Neural progenitor cell (in vitro differentiated cells): Measurements from ENCODE around the gene PIM3.

Source experiments
- CTCF ChIP-seq: fragments of 200-600 bp; sonication (generic); IDR thresholded peaks from 2 replicates; pipeline ENCODE4 v1.5.1; 2017; ENCODE audit warnings: antibody characterized with exemption, mild to moderate bottlenecking
- EZH2 ChIP-seq: fragments of 200-600 bp; sonication (generic); IDR thresholded peaks from 2 replicates; pipeline ENCODE4 v1.6.1; 2017; ENCODE audit warnings: antibody characterized with exemption, mild to moderate bottlenecking, moderate library complexity
- EZH2phosphoT487 ChIP-seq: fragments of 200-600 bp; sonication (generic); IDR thresholded peaks from 2 replicates; pipeline ENCODE4 v1.6.1; 2017; ENCODE audit warnings: antibody characterized with exemption

- no peak for TF ChIP-seq EZH2phosphoT487
- no peak for TF ChIP-seq CTCF
- TF ChIP-seq EZH2: no peak
Observed at GRCh38 chr22:50009251-50009650, 48.7 kb downstream of the PIM3 start.
